NCI-H1092 treated with DMSO at 0.1 percent for 48 hours (cell line): ENCODE measurements around the gene NFE2.
A peak's percentile ranks its signal among the peaks of the same experiment; 100 is the strongest.
"Not testable (repeated sequence)": the region's sequence is repeated elsewhere in the genome, so short reads cannot be mapped to it uniquely, and the experiment has no call there.

Source experiments
- DNase-seq: peaks from one replicate; lab custom pipeline; 2025; lab: John Stamatoyannopoulos, UW

NFE2 gene

DNA sequence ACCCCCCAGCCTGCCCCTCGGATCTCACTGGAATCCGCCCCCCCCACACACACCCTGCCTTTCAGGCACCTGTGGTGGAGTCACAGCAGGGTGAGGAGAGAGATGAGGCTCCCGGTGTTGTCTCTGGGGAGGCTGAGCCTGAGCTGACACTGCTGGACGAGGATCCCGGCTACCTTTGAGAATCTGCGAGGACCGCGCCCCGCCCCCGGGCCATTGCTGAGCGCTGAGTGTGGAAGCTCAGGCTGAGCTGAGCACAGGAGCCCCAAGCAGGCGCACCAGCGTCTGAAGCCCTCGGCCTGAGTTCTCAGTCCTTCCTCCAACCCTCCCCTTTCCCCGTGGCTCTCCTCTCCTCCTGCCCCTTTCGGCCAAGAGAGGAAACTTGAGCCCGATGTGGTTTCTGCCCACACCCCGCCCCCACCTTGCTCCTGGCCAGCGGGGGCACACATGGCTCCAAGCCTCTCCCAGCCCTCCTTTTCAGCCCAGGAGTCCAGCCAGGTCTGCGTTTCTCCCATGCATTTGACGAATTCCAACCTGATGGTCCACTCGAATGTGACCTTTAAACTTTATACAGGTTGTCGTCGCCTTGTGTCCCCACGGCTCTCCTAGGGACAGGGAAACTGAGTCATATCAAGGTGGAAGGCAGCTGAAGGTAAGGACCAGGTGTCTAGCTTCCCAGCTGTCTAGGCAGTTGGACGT, at the start of gene NFE2:
Gene NFE2 (minus strand): TSS at position 284 of the 696 bp plus-strand sequence. CDS start 5,767 bp downstream, outside the sequence.
- peak; percentile 45 for DNase-seq

DNA sequence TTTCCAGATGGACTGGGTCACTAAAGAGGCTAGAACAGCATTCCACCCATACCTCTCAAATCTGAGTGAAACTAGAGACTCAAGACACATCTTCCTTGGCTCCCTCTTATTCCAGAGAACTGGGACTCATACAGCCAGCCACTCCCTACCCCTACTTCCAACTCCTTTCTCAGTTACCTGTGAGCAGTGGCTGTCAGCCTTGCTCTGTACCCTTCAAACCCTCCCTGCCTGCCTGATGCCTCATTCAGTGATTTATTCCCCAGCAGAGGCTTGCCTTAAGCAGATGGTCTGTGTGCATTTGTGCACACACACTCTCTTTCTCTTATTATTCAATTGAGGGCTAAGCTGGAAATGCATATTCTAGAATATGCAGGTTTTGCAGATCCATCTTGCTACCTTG, 48.9 kb upstream of the NFE2 start:
- DNase-seq: no peak

DNA sequence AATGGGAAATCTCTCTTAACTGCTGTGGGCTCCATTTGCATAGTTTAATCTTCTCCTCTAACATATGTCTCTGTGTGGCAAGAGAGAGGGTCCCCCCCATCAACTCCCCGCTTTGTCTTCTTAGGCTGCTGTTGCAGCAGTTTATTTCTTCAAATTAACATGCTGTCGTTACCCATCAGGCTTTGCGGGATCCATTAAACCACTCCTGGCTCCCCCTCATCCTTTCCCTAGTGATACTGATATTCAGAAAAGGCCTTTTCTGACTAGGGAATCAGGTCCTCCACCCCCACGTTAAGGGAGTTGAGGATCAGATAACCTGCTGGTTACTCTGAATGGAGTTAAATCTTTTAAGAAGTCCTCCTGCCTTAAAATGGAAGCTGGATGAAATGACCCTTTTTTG, 48.2 kb upstream of the NFE2 start:
- no peak for DNase-seq

DNA sequence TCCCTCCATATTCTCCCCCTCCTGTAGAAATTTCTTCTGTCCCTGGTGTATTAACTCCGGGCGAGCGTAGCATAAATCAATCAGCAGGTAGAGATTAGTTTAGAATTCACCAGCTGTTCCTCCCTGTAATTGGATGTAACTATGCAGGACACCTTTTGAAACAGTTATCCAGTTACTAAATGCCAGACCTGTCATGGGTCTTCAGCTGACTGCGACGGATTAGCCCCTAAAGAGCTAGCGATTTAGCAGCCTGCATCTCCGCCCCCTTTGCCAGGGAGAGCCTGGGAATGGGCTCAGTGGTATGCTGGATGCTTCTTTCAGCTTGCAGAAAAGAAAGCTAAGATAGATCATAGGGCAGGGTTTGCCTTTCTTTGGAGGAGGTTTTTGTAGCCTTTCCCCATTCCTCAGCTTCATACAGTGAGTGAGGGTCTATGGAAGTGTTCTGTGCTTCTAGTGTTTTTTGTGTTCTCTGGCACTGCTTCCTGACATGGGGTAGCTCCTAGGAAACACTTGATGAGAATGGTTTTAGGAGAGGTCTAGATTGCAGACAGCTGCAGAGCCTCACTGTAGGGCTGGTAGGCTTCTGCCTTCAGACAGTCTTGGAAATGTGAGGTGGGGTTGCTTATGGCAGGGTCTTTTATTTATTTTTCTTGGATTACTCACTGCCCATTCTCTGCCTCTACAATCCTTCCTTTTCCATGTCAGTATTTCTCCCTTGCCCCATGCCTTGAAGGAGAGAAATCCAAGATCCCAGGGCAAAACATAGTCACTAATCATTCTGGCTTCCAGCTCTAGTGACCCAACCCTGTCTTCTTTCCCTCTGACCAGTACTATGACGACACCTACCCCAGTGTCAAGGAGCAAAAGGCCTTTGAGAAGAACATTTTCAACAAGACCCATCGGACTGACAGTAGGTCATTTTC, 40.8 kb upstream of the NFE2 start:
- DNase-seq: no peak

DNA sequence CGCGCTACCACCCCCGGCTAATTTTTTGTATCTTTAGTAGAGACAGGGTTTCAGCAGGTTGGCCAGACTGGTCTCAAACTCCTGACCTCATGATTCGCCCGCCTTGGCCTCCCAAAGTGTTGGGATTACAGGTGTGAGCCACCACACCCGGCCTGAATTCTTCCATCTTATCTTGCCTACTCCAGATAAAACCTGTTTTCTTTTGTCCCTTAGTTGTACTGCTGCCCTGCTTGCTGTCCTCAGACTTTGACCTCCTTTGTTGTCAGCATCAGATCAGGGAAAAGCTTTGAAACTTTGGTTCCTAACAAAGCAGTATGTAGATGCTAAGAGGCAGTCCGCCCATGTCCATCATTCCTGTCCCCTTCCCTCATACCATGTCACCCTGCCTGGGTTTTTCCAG, 40.0 kb upstream of the NFE2 start:
- DNase-seq: no peak

DNA sequence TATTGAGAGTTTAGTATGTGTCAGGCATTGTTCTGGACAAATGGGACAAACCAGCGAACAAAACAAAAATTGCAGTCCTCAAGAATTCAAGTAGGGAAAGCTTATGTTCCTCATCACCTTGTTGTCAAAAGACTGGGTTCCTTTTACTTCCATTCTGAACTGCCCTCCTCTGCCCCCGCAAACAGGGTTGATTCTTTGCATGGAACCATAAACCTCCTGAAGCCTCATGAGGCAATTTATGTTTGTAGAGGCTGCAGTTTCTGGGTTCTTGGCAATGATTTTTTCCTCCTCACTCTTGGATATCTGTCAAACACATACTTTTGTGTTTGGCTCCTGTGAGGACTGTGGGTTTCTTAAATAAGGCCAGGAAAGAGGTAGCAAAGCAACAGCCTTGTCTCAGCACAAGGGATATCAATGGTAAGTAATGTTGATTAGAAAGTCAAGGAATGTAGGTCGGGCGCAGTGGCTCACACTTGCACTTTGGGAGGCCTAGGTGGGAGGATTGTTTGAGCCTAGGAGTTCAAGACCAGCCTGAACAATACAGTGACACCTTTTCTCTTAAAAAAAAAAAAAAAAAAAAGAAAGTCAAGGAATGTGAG, 38.0 kb upstream of the NFE2 start:
- no peak for DNase-seq

DNA sequence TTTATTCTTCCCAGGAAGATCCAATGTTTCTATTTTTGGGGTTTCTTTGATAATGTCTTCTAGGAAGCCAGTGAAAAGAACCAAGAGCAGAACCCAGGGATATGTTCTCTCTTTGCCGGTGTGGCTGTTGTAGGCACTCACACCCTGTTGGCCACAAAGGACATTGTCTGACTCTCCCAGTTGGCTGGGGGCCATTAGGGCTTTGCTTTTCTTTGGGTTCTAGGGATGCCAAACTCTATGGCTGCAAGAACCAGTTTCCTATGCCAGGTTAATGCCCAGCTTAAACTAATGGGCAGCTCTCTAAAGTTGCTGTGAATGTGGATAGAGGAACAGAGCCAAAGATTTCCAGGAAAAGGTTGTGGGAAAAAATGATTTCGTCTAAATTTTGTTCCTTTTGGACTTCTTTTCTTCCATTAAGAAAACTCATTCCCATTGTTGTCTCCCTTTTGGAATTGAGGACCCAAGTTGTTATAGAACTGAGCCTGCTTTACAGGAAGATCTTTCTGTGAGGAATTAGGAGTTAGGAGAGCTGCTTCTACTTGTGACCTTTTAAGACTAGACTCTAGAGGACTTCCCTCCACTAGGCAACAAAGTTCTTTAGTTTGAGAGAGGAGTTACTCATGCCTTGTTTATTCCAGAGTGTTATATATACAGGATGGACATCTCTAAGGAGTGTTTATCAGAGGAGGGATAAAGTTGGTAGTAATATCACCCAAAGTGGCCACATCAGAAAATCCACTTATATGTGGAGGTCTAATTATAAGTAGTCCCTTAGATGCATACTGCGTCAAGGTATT, 37.2 kb upstream of the NFE2 start:
- DNase-seq: peak; percentile 29

DNA sequence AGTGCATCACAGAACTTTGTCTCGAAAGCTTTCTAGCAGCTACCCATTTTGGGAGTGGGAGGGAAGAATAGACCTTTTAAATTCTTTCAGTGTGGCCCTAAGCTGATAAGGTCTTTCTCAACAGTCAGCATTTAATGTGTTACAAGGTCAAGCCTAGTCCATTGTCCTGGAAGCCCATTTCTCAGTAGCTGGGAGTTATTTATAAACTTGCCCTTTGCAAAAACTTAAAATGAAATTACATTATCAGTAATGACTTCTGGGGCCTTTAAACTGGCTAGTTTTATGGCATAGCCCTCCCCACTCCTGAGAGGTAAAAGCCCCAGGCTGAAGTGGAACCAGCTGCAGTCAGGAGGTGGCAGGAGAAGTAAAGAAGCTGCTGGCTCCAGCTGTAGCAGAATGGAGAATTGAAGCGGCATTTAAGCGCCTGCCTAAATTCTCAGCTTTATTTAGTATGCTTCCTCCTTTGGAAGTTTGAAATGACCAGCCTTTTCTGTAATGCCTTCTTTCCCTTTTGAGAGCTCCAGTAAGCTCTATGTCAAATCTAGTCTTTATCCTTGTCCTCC, 36.5 kb upstream of the NFE2 start:
- DNase-seq: peak; percentile 77

DNA sequence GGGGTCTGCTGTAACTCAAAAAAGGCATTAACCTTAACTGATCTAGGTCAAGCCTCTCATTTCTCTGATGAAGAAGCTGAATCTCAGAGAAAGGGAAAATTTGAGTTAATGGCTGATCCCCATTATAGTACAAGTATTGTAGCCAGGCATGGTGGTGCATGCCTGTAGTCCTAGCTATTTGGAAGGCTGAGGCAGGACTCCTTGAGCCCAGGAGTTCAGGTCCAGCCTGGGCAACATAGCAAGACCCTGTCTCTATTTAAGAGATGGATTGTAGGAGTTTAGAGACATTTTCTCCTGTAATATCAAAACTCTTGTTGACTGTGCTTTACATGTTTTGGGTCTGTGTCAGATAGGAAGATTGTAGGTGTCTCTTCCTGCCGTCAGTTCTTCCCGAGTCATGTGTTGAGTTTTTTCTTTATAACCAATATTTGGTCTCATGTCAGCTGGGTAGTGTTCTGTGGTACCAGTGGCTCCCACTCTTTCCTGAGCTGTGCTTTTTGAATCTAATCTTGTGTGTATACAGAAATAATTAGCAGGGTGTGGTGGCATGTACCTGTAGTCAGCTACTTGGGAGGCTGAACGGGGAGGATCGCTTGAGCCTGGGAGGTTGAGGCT, 32.7 kb upstream of the NFE2 start:
- no peak for DNase-seq

DNA sequence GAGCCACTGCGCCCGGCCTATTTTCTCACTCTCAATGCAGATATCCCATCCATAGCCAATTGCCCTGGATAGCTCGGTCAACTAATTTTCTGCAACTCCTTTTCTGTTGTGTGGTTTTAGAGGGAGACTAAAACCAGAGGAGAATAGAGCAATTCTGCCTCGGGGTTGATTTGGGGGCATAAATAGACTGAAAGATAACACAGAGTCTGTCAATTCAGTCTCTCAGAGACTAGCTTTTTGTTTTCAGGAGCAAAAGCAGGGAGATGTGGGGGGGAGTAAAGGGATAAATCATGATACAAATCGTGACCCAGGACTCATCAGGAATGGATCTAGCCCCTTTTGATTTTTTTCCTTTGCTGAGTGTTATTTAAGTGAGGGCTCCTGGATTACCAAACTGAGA, 30.6 kb upstream of the NFE2 start:
- no peak for DNase-seq

DNA sequence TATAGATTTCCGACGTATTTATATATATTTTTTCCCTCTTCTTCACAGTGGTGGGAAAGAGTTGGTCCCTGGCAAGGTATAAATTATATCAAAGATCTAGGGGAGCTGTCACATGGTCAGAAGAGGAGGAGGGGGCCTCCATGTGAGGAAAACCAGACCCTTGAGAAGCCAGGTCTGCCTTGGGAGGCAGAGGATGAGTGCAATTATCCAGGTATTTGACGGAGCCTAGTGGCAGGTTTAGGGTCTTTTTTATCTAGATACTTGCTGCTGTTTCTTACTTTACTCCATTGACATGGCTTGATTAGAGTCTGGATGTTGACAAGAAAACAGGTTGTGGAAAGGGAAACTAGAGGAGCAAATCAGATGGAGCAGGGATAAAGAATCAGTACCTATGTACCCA, 29.6 kb upstream of the NFE2 start:
- no peak for DNase-seq

DNA sequence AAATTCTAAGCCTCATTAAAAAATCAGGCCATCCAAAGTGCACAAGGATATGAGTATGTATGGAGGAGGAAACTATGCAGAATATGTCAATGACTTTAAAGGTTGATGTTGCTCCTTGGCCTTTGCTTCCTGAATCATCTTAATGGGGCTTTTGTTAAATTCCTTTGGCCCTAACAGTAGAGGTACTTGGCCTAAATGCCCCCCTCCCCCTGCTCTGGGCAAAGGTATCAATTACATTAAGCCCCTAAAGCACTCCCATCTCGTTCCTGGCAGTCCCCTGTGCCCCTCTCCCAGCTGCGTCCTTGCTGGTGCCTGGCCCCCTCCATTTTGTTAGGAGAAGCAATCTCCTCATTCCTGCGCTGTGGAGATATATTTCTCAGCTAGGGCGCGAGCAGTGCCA, 28.9 kb upstream of the NFE2 start:
- no peak for DNase-seq

DNA sequence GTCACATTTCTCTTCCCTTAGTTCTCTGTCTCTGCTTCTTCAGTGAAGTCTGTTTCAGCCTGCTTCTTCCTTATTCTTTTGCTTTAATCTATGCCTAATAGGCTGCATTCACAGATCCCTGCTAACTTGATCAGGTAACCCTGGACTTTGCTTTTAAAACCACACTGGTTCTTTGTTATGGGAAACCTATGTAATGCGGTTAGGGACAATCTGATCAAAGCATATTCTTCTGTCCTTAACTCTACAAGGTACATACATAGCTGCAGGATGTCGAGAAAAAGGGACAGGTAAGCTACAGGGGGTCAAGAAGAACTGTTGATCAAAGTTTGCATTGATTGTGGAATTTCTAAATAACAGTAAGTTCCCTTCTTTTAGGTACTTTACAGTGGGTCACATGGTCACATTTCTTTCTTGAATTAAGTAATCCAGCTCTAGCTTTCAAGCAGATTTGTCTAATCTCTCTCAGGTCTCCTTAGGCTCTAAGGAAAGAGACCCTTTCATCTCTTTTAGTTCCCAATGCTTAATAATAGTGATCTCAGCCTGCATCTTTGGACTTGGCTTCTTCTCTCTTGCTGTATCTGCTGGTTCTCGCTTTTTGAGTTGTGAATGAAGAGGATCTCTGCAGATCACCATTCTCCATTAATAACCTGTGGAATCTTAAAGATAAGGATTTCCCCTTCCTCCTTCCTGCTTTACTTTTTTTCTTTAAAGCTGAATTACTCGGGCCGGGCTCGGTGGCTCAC, 28.0 kb upstream of the NFE2 start:
- no peak for DNase-seq

DNA sequence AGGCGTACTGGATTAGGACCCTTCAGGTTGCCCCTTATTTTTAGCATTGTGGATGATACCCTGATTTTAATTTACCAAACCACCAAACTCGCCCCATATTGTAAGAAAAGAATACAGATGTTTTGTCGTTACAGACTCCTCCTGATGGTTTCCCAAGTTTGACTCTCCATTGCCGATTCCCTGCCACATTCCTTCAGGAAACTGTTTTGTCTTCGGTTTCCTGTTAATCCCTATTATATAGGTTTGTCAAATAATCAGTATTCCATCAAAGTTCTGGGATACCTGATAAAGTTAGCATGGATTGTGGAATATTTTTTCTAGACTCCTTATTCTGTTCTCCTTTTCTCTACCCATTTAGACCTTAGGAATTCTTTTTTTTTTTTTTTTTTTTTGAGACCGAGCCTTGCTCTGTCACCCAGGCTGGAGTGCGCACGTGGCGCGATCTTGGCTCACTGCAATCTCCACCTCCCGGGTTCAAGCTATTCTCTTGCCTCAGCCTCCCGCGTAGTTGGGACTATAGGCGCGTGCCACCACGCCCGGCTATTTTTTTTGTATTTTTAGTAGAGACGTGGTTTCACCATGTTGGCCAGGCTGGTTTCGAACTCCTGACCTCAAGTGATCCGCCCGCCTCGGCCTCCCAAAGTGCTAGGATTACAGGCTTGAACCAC, 24.8 kb upstream of the NFE2 start:
- not testable (repeated sequence) for DNase-seq

DNA sequence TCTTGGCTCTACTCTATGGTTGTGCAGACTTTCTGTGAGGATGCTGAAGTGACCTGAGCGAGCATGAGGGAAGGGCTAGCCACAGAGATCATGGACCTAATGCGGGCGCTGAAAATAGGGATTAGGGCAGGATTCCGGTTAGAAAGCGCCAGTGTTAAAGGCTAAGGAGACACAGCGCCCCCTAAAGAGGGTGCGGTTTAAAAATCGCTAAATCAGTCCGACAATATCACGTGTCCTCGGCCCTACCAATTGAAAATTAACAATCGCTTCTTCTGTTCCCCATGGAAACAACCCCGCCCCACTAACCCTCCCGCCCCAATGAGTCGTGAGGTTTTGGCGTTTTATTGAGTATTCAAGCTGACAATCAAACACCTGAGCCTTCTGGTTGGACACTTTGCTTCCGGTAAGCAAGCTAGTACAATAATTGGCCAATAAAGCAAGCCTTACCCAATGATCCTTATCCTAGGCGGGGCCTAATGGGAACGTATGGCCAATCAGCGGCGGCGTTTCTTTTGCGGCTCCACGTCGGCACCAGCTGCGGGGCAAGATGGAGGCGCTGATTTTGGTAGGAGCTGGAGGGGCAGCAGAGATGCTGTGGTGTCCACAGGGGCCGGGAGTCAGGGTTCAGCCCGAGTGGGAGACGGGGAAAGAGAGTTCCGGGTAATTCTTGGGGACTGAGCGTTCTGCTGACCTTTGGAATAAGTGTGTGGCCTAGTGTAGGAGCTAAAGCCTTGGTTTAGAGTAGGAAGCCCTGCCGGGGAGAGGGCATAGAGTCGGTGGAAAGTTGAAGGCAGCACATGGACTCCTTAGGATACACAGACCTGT, 24.0 kb upstream of the NFE2 start, which contains the start of gene COPZ1:
Gene COPZ1 (plus strand): TSS at position 515 of the 825 bp plus-strand sequence. CDS start 33 bp downstream, at position 548.
- peak; percentile 100 for DNase-seq

DNA sequence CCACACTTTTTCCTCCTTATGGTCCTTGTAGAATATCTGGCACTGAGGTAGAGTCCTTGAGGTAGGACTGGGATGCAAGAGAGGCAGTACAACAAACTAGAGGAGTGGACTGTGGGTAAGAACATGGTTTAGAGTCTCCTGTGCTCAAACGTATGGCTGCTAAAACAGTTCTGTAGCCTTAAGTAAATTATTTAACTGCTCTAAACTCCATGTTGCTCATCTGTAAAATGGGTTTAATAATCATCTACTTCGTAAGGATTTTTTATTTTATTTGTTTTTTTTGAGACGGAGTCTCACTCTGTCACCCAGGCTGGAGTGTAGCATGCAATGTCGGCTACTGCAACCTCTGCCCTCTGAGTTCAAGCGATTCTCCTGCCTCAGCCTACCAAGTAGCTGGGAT, 20.5 kb upstream of the NFE2 start:
- DNase-seq: no peak

DNA sequence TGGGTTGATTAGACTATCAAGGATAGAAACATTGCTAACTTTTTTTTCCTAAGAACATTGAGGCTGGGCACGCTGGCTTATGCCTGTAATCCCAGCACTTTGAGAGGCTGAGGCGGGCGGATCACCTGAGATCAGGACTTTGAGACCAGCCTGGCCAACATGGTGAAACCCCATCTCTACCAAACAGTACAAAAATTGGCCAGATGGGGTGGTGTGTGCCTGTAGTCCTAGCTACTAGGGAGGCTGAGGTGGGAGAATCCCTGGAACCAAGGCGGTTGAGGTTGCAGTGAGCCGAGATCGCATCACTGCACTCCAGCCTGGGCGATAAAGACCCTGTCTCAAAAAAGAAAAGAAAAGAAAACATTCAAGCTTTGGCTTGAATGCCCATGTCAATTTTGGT, 11.5 kb upstream of the NFE2 start:
- DNase-seq: not testable (repeated sequence)

DNA sequence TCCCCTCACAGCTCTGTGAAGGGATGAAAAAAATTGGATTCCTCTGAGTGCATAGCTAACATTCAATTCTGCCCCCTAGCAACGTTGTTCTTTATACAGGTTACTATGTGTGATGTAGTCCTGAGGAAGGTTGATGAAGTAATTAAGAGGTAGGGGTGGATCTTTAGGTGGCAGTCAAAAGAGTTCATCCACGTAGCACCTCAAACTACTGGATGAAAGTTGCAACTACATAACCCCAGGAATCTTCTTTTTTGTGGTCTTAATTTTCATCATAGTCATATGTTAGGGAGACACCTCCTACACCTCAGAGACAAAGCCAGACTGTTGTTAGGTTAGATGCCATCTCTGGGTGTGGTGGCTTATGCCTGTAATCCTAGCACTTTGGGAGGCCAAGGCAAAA, 10.2 kb upstream of the NFE2 start:
- no peak for DNase-seq
